H1 (cell line): Measurements from ENCODE around the gene GRID2. TPM values are rescaled to one million over a fixed set of nuclear protein-coding genes. Genes with fewer than 3 reads are reported as not detected.

Source experiments
- CTCF ChIA-PET: fragments of 300-600 bp; sonication (Branson Sonifier 250); formaldehyde crosslinking; loops from one replicate; lab custom pipeline; 2021; ENCODE audit not compliant: partially characterized antibody; lab: Charles Lee
- POLR2A ChIA-PET: fragments of 300-600 bp; sonication (Branson Sonifier 250); formaldehyde crosslinking; loops from one replicate; lab custom pipeline; 2021; ENCODE audit warnings: inconsistent platforms; ENCODE audit not compliant: partially characterized antibody; lab: Charles Lee
- DNase-seq, 2 experiments: peaks; one replicate each; pipeline versions ENCODE4 v3.0.0 to v3.0.0-alpha.2; 2010 to 2022; ENCODE audit warnings: low spot score in 2 of 2, low read depth in 1 of 2, mixed read lengths in 1 of 2
- FAIRE-seq: peaks from 2 replicates; lab custom pipeline; 2011; peaks lifted over from hg19 to GRCh38; lab: Jason Lieb, UNC
- H2AFZ ChIP-seq: 2 replicates; pipeline ENCODE4 v1.8.1; 2012; ENCODE audit warnings: low read length, inconsistent platforms
- H2AK5ac ChIP-seq: 2 replicates; pipeline ENCODE4 v1.6.1; 2013; ENCODE audit warnings: low read depth, low read length
- H2BK120ac ChIP-seq: replicated peaks from 2 replicates; pipeline ENCODE3; 2013; ENCODE audit warnings: low read depth, low read length, inconsistent platforms
- H2BK12ac ChIP-seq: 2 replicates; pipeline ENCODE4 v1.6.1; 2013; ENCODE audit warnings: low read depth, low read length
- H2BK15ac ChIP-seq: 2 replicates; pipeline ENCODE4 v1.6.1; 2013; ENCODE audit warnings: low read length
- H2BK20ac ChIP-seq: 2 replicates; pipeline ENCODE4 v1.6.1; 2013; ENCODE audit warnings: low read length
- H2BK5ac ChIP-seq: 2 replicates; pipeline ENCODE4 v1.6.1; 2013; ENCODE audit warnings: low read depth, low read length
- H3K14ac ChIP-seq: 2 replicates; pipeline ENCODE4 v1.6.1; 2013; ENCODE audit warnings: inconsistent platforms; ENCODE audit not compliant: insufficient read length
- H3K18ac ChIP-seq: 2 replicates; pipeline ENCODE4 v1.6.1; 2013; ENCODE audit warnings: low read length; ENCODE audit errors: extremely low read depth
- H3K23ac ChIP-seq: 2 replicates; pipeline ENCODE4 v1.6.1; 2013; ENCODE audit warnings: inconsistent platforms; ENCODE audit not compliant: insufficient read length
- H3K23me2 ChIP-seq: 2 replicates; pipeline ENCODE4 v1.6.1; 2013; ENCODE audit warnings: low read depth, low read length
- H3K27ac ChIP-seq: 2 replicates; pipeline ENCODE4 v1.6.1; 2011; ENCODE audit warnings: low read depth, low read length, inconsistent platforms
- H3K27me3 ChIP-seq, 4 experiments: replicated peaks in 1 of 4; 1 replicate in 1 of 4; 2 replicates in 3 of 4; pipeline versions ENCODE4 v1.6.1 to v1.8.1; 2011 to 2013; ENCODE audit warnings: low read length in 3 of 4, mild to moderate bottlenecking in 3 of 4, inconsistent platforms in 2 of 4, mixed read lengths in 2 of 4, moderate library complexity in 1 of 4; ENCODE audit not compliant: control insufficient read depth in 3 of 4, insufficient read depth in 3 of 4; ENCODE audit errors: extremely low read depth in 1 of 4
- H3K36me3 ChIP-seq, 4 experiments: 2 replicates each; pipeline versions ENCODE4 v1.6.1 to v1.8.1; 2011 to 2013; ENCODE audit warnings: mild to moderate bottlenecking in 4 of 4, low read length in 3 of 4, moderate library complexity in 2 of 4, control low read depth in 1 of 4, inconsistent platforms in 1 of 4; ENCODE audit not compliant: insufficient read depth in 4 of 4, control insufficient read depth in 2 of 4
- H3K4ac ChIP-seq: replicated peaks from 2 replicates; pipeline ENCODE3; 2013; ENCODE audit warnings: low read length, low read depth, mixed read lengths, inconsistent platforms; ENCODE audit not compliant: insufficient read length
- H3K4me1 ChIP-seq, 4 experiments: replicated peaks in 1 of 4; 1 replicate in 1 of 4; 2 replicates in 3 of 4; pipeline versions ENCODE4 v1.6.1 to v1.8.1; 2011 to 2013; ENCODE audit warnings: low read length in 3 of 4, inconsistent platforms in 2 of 4, mixed read lengths in 1 of 4; ENCODE audit not compliant: insufficient read depth in 4 of 4, control insufficient read depth in 3 of 4
- H3K4me2 ChIP-seq, 2 experiments: 2 replicates each; pipeline versions ENCODE4 v1.6.1 to v1.8.1; 2011 to 2013; ENCODE audit warnings: low read depth in 2 of 2, low read length in 2 of 2, control low read depth in 1 of 2, inconsistent platforms in 1 of 2, mild to moderate bottlenecking in 1 of 2; ENCODE audit not compliant: insufficient read depth in 1 of 2
- H3K4me3 ChIP-seq, 4 experiments: fragments of 200-600, 300-600 bp in 1 of 4; sonication (generic), shearing (Covaris generic), sonication (Bioruptor Twin) in 1 of 4; 2 replicates each; pipeline versions ENCODE4 v1.5.1 to v1.8.1; 2011 to 2016; ENCODE audit warnings: low read length in 4 of 4, low read depth in 3 of 4, control low read depth in 2 of 4, inconsistent platforms in 2 of 4, mild to moderate bottlenecking in 2 of 4, mixed read lengths in 1 of 4, moderate library complexity in 1 of 4; ENCODE audit not compliant: insufficient read depth in 2 of 4; ENCODE audit errors: extremely low read depth in 1 of 4
- H3K56ac ChIP-seq: replicated peaks from 2 replicates; pipeline ENCODE3; 2013; ENCODE audit warnings: low read depth, mild to moderate bottlenecking, mixed read lengths, low read length, inconsistent platforms; ENCODE audit not compliant: insufficient read length
- H3K79me1 ChIP-seq: 2 replicates; pipeline ENCODE4 v1.6.1; 2013; ENCODE audit warnings: low read depth, low read length, control low read depth
- H3K79me2 ChIP-seq, 2 experiments: 2 replicates each; pipeline versions ENCODE4 v1.6.1 to v1.8.1; 2012 to 2013; ENCODE audit warnings: low read length in 2 of 2, mild to moderate bottlenecking in 2 of 2, inconsistent platforms in 1 of 2; ENCODE audit not compliant: insufficient read depth in 2 of 2, control insufficient read depth in 1 of 2
- H3K9ac ChIP-seq, 4 experiments: replicated peaks in 1 of 4; 1 replicate in 1 of 4; 2 replicates in 3 of 4; pipeline versions ENCODE4 v1.6.1 to v1.8.1; 2011 to 2013; ENCODE audit warnings: low read depth in 3 of 4, low read length in 3 of 4, control low read depth in 2 of 4, mild to moderate bottlenecking in 2 of 4, moderate library complexity in 2 of 4, inconsistent platforms in 1 of 4; ENCODE audit errors: extremely low read depth in 1 of 4
- H3K9me3 ChIP-seq, 2 experiments: 2 replicates each; pipeline versions ENCODE4 v1.6.1 to v1.8.1; 2012 to 2013; ENCODE audit warnings: mild to moderate bottlenecking in 2 of 2, moderate library complexity in 2 of 2, control low read depth in 1 of 2, inconsistent platforms in 1 of 2, low read depth in 1 of 2, low read length in 1 of 2, mixed read lengths in 1 of 2; ENCODE audit not compliant: insufficient read depth in 2 of 2
- H4K20me1 ChIP-seq, 2 experiments: replicated peaks in 1 of 2; 2 replicates each; pipeline versions ENCODE3 to v1.8.1; 2011 to 2013; ENCODE audit warnings: inconsistent platforms in 2 of 2, low read length in 2 of 2, mild to moderate bottlenecking in 1 of 2; ENCODE audit not compliant: insufficient read depth in 2 of 2, control insufficient read depth in 1 of 2
- H4K5ac ChIP-seq: 2 replicates; pipeline ENCODE4 v1.6.1; 2013; ENCODE audit warnings: low read length, low read depth, mixed read lengths, inconsistent platforms; ENCODE audit not compliant: insufficient read length
- H4K8ac ChIP-seq: 2 replicates; pipeline ENCODE4 v1.8.0; 2013; ENCODE audit warnings: mild to moderate bottlenecking, moderate library complexity, low read length, inconsistent platforms; ENCODE audit not compliant: insufficient read depth; ENCODE audit errors: extremely low read depth
- H4K91ac ChIP-seq: replicated peaks from 2 replicates; pipeline ENCODE3; 2013; ENCODE audit warnings: low read length, mixed read lengths, inconsistent platforms; ENCODE audit not compliant: insufficient read length
- BCL11A ChIP-seq, 2 experiments: IDR thresholded peaks; one replicate each; pipeline ENCODE4 v1.6.1; 2011; ENCODE audit warnings: low read depth in 2 of 2, low read length in 2 of 2, mild to moderate bottlenecking in 2 of 2
- GTF2F1 ChIP-seq: IDR thresholded peaks from 2 replicates; pipeline ENCODE4 v1.6.1; 2012; ENCODE audit warnings: low read depth, low read length, improper control_type of control experiment, borderline replicate concordance
- KDM1A ChIP-seq: fragments of 200-600, 300-600 bp; sonication (generic); IDR thresholded peaks from 2 replicates; pipeline ENCODE4 v1.7.1; 2016; ENCODE audit warnings: mild to moderate bottlenecking, low read length, borderline replicate concordance
- RNF2 ChIP-seq: fragments of 200-900, 300-1000 bp; sonication (generic); IDR thresholded peaks from 2 replicates; pipeline ENCODE4 v1.7.1; 2016; ENCODE audit warnings: borderline replicate concordance, low read depth, mild to moderate bottlenecking, antibody characterized with exemption, low read length; ENCODE audit not compliant: poor library complexity, severe bottlenecking; ENCODE audit errors: missing control alignments
- WGBS, 2 experiments: shearing (Covaris generic) in 1 of 2; methylation state at CpG; one replicate each; pipeline versions ENCODE4 v1.1.6 to v1.1.7; 2013 to 2015; ENCODE audit warnings: low lambda C conversion rate in 2 of 2, mixed read lengths in 2 of 2, inconsistent platforms in 1 of 2, low coverage in 1 of 2, missing lambda C conversion rate in 1 of 2; ENCODE audit not compliant: insufficient replicate concordance in 2 of 2, insufficient coverage in 1 of 2, insufficient read length in 1 of 2; ENCODE audit errors: extremely low coverage in 1 of 2, missing lambda C conversion rate in 1 of 2; 5-methylcytosine and 5-hydroxymethylcytosine counted together
- polyA plus RNA-seq, 7 experiments: library from polyadenylated mRNA; depleted of rRNA in 3 of 7; stranded (reverse) in 5 of 7; unstranded in 2 of 7; fragments of >200 nt in 5 of 7; fragments of 200-250 nt in 2 of 7; gene quantifications; 1 replicate in 5 of 7; 2 replicates in 1 of 7; 4 replicates in 1 of 7; pipeline versions ENCODE4 v1.2.1 to v1.2.3, GENCODE V29; 2011 to 2013; ENCODE audit warnings: missing spikeins in 2 of 7, mixed read lengths in 2 of 7
- total RNA-seq: library from RNA; stranded (reverse); fragmentation: NEBNext Ultra II Directional; extraction: Animal tissue kit (Norgen Biotek cat#: 25700); gene quantifications from 2 replicates; pipeline ENCODE4 v1.2.1, GENCODE V29; 2021
- TF ChIP-seq, protein P1 (sequence below): IDR thresholded peaks from 2 replicates; pipeline ENCODE4 v1.6.1; 2011; ENCODE audit warnings: low read depth, mild to moderate bottlenecking, low read length; ENCODE audit not compliant: insufficient read depth

Gene GRID2
- total and polyA plus RNA-seq, 2 of the 8 experiments (the other 6 are each of a cell fraction or from before 2014, with no cell fraction given) = 31.1 to 81.9 TPM

DNA sequence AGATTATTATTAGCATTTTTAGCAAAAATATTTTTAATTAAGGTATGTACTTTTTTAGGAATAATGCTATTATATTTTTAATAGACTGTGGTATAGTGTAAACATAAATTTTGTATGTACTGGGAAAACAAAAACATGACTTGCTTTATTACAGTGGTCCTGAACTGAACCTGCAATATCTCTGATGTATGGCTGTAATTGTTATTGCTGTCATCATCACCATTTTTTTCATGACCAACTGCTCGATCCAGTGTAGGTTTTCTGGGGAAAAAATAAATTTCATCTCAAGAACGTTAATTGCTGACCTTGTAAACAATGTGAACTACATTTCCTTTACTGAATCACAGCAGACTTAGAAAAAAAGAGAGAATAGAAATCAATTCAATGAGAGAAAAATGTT lies 1441.2 kb downstream of the GRID2 start:
- 83% methylated on average over 2 of the region's 2 CpGs; no CpG with 5 or more reads in 1 of the 2 experiments for WGBS, 2 experiments

More for the DNA sequence above, 1441.2 kb downstream of the GRID2 start:
- Histone ChIP-seq H3K4me1 (peaks cover 2 to 9% (median 3%) of the 10 kb centered on the region in 4 experiments; a peak in 4 of 7 replicates), H3K27me3 (no peaks in the 10 kb centered on the region), H3K23ac (no peak overlapping the region), H3K4me3 (no peak overlapping the region), H4K8ac (no peak overlapping the region), H3K79me2 (no peaks in the 10 kb centered on the region), H3K56ac (no peak overlapping the region), H3K14ac (no peak overlapping the region), H2AFZ (no peak overlapping the region), H3K18ac (no peak overlapping the region), H3K4ac (no peak overlapping the region), H4K5ac (no peak overlapping the region), H4K20me1 (no peaks in the 10 kb centered on the region), H2BK15ac (no peak overlapping the region), H2BK20ac (no peak overlapping the region), H4K91ac (no peak overlapping the region), H3K9ac (no peak overlapping the region), H3K9me3 (no peaks in the 10 kb centered on the region), H2BK12ac (no peak overlapping the region), H2BK5ac (no peak overlapping the region), H3K36me3 (no peaks in the 10 kb centered on the region), H3K27ac (no peak overlapping the region), H3K4me2 (no peak overlapping the region), H2BK120ac (no peak overlapping the region), H3K79me1 (no peaks in the 10 kb centered on the region), H2AK5ac (no peak overlapping the region), H3K23me2 (no peaks in the 10 kb centered on the region)
- CTCF ChIA-PET = interaction anchor here (1.1 to 1.2 kb wide), 3 partner anchors 19 to 47 kb away, joined by 3 to 4 read pairs (median 4); no protein-coding TSS in a partner anchor
- no peak for TF ChIP-seq BCL11A (IDR thresholded peaks at IDR 0.05; ENCODE audit: low read depth in 2 of 2, low read length in 2 of 2)
- TF ChIP-seq KDM1A = no peak
- no peak for TF ChIP-seq GTF2F1
- TF ChIP-seq, protein P1, sequence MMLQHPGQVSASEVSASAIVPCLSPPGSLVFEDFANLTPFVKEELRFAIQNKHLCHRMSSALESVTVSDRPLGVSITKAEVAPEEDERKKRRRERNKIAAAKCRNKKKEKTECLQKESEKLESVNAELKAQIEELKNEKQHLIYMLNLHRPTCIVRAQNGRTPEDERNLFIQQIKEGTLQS = no peak
- no peak for TF ChIP-seq RNF2
- no peak for FAIRE-seq
- DNase-seq = no peak
- POLR2A ChIA-PET = interaction anchor here (0.6 to 1.0 kb wide), 2 partner anchors 35 to 154 kb away, joined by 3 read pairs; no protein-coding TSS in a partner anchor
